H9 (cell line): ENCODE results near the gene AHI1. TPM values are rescaled to one million over a fixed set of nuclear protein-coding genes. Genes with fewer than 3 reads are reported as not detected.

Source experiments
- DNase-seq: peaks from one replicate; pipeline ENCODE4 v3.0.0-alpha.2; 2017
- H2AFZ ChIP-seq: one replicate; pipeline ENCODE4 v1.6.1; 2013; ENCODE audit warnings: mild to moderate bottlenecking, low read length, control low read depth, moderate library complexity
- H2AK5ac ChIP-seq: 2 replicates; pipeline ENCODE4 v1.6.1; 2013; ENCODE audit warnings: low read length, control low read depth, mixed read lengths; ENCODE audit not compliant: insufficient read length
- H2BK120ac ChIP-seq: one replicate; pipeline ENCODE4 v1.6.1; 2013; ENCODE audit warnings: low read depth, mild to moderate bottlenecking, low read length, control low read depth, inconsistent platforms; ENCODE audit not compliant: poor library complexity, severe bottlenecking
- H2BK12ac ChIP-seq: 2 replicates; pipeline ENCODE4 v1.6.1; 2013; ENCODE audit warnings: low read length, control low read depth, mixed read lengths, low read depth; ENCODE audit not compliant: insufficient read length
- H2BK15ac ChIP-seq: 2 replicates; pipeline ENCODE4 v1.6.1; 2013; ENCODE audit warnings: low read depth, low read length, control low read depth
- H2BK20ac ChIP-seq: one replicate; pipeline ENCODE4 v1.6.1; 2013; ENCODE audit warnings: low read depth, mild to moderate bottlenecking, low read length, control low read depth, inconsistent platforms; ENCODE audit not compliant: poor library complexity, severe bottlenecking
- H2BK5ac ChIP-seq: 2 replicates; pipeline ENCODE4 v1.6.1; 2013; ENCODE audit warnings: low read length, control low read depth, mixed read lengths; ENCODE audit not compliant: insufficient read length
- H3K14ac ChIP-seq: 2 replicates; pipeline ENCODE4 v1.6.1; 2013; ENCODE audit warnings: low read length, control low read depth; ENCODE audit not compliant: insufficient read depth
- H3K18ac ChIP-seq: 2 replicates; pipeline ENCODE4 v1.6.1; 2013; ENCODE audit warnings: low read depth, mild to moderate bottlenecking, mixed read lengths, low read length, control low read depth; ENCODE audit not compliant: insufficient read length
- H3K23ac ChIP-seq: 2 replicates; pipeline ENCODE4 v1.6.1; 2013; ENCODE audit warnings: low read length, control low read depth, mixed read lengths, low read depth; ENCODE audit not compliant: insufficient read length
- H3K23me2 ChIP-seq: 2 replicates; pipeline ENCODE4 v1.6.1; 2013; ENCODE audit warnings: low read depth, mild to moderate bottlenecking, mixed read lengths, low read length, control low read depth; ENCODE audit not compliant: insufficient read length, poor library complexity, severe bottlenecking
- H3K27ac ChIP-seq: 2 replicates; pipeline ENCODE4 v1.5.1; 2013; ENCODE audit warnings: low read length, control low read depth, mixed read lengths, low read depth; ENCODE audit not compliant: insufficient read length
- H3K27me3 ChIP-seq: 2 replicates; pipeline ENCODE4 v1.6.1; 2013; ENCODE audit warnings: low read length, control low read depth, inconsistent platforms; ENCODE audit not compliant: insufficient read depth
- H3K4ac ChIP-seq: 2 replicates; pipeline ENCODE4 v1.6.1; 2013; ENCODE audit warnings: low read depth, mild to moderate bottlenecking, control low read depth, inconsistent platforms, low read length, moderate library complexity
- H3K4me1 ChIP-seq: 2 replicates; pipeline ENCODE4 v1.6.1; 2013; ENCODE audit warnings: low read length, control low read depth, inconsistent platforms; ENCODE audit not compliant: insufficient read depth
- H3K4me2 ChIP-seq: 2 replicates; pipeline ENCODE4 v1.6.1; 2013; ENCODE audit warnings: low read length, control low read depth, mixed read lengths; ENCODE audit not compliant: insufficient read length, insufficient read depth
- H3K56ac ChIP-seq: 2 replicates; pipeline ENCODE4 v1.6.1; 2013; ENCODE audit warnings: low read depth, mild to moderate bottlenecking, mixed read lengths, low read length, control low read depth; ENCODE audit not compliant: insufficient read length
- H3K79me1 ChIP-seq: 2 replicates; pipeline ENCODE4 v1.6.1; 2013; ENCODE audit warnings: low read depth, mild to moderate bottlenecking, moderate library complexity, low read length, control low read depth, inconsistent platforms; ENCODE audit not compliant: insufficient read depth, poor library complexity, severe bottlenecking
- H3K79me2 ChIP-seq: 2 replicates; pipeline ENCODE4 v1.6.1; 2013; ENCODE audit warnings: low read length, control low read depth, inconsistent platforms; ENCODE audit not compliant: insufficient read depth
- H3K9ac ChIP-seq: 2 replicates; pipeline ENCODE4 v1.6.1; 2013; ENCODE audit warnings: low read length, control low read depth, mixed read lengths; ENCODE audit not compliant: insufficient read length; ENCODE audit errors: extremely low read depth
- H3K9me3 ChIP-seq: one replicate; pipeline ENCODE4 v1.6.1; 2013; ENCODE audit warnings: low read depth, low read length, inconsistent platforms; ENCODE audit not compliant: control insufficient read depth
- H3T11ph ChIP-seq: one replicate; pipeline ENCODE4 v1.6.1; 2013; ENCODE audit warnings: mild to moderate bottlenecking, low read length, control low read depth, inconsistent platforms
- H4K20me1 ChIP-seq: one replicate; pipeline ENCODE4 v1.6.1; 2013; ENCODE audit not compliant: control insufficient read depth, insufficient read length, insufficient read depth
- H4K5ac ChIP-seq: 2 replicates; pipeline ENCODE4 v1.6.1; 2013; ENCODE audit warnings: low read depth, mild to moderate bottlenecking, mixed read lengths, low read length, control low read depth; ENCODE audit not compliant: insufficient read length
- H4K8ac ChIP-seq: replicated peaks from 2 replicates; pipeline ENCODE4 v1.6.1; 2013; ENCODE audit warnings: low read length, control low read depth, mixed read lengths, low read depth; ENCODE audit not compliant: insufficient read length
- H4K91ac ChIP-seq: 2 replicates; pipeline ENCODE4 v1.6.1; 2013; ENCODE audit warnings: low read depth, mild to moderate bottlenecking, moderate library complexity, mixed read lengths, low read length, control low read depth; ENCODE audit not compliant: insufficient read length
- H3K27ac Mint-ChIP-seq, 3 experiments: 2 replicates in 2 of 3; 3 replicates in 1 of 3; pipeline ENCODE4 v1.8.0; 2020 to 2021; ENCODE audit warnings: mixed read lengths in 3 of 3, mild to moderate bottlenecking in 1 of 3, moderate library complexity in 1 of 3
- H3K27me3 Mint-ChIP-seq: 2 replicates; pipeline ENCODE4 v1.8.0; 2021; ENCODE audit warnings: low read depth, mild to moderate bottlenecking, moderate library complexity, mixed read lengths
- H3K36me3 Mint-ChIP-seq, 3 experiments: 2 replicates in 2 of 3; 3 replicates in 1 of 3; pipeline ENCODE4 v1.8.0; 2020 to 2021; ENCODE audit warnings: low read depth in 3 of 3, mixed read lengths in 3 of 3; ENCODE audit not compliant: insufficient read depth in 1 of 3
- H3K4me1 Mint-ChIP-seq, 2 experiments: 2 replicates each; pipeline ENCODE4 v1.8.0; 2020; ENCODE audit warnings: mixed read lengths in 2 of 2
- H3K4me3 Mint-ChIP-seq, 2 experiments: 2 replicates in 1 of 2; 3 replicates in 1 of 2; pipeline ENCODE4 v1.8.0; 2020 to 2021; ENCODE audit warnings: mild to moderate bottlenecking in 2 of 2, mixed read lengths in 2 of 2, moderate library complexity in 1 of 2
- H3K9me3 Mint-ChIP-seq, 2 experiments: 2 replicates in 1 of 2; 3 replicates in 1 of 2; pipeline ENCODE4 v1.8.0; 2020; ENCODE audit warnings: mild to moderate bottlenecking in 2 of 2, mixed read lengths in 2 of 2, moderate library complexity in 1 of 2
- CTCF ChIP-seq: fragments of 200-600 bp; sonication (generic); conservative IDR thresholded peaks from 3 replicates; pipeline ENCODE4 v1.8.0; 2021; ENCODE audit warnings: antibody characterized with exemption, mild to moderate bottlenecking
- WGBS: extraction: QIAGEN DNeasy Blood & Tissue Kit; methylation state at CpG from one replicate; pipeline ENCODE4 v1.1.7; 2013; ENCODE audit warnings: missing lambda C conversion rate, low lambda C conversion rate, mixed read lengths; ENCODE audit not compliant: insufficient read length; ENCODE audit errors: extremely low coverage; 5-methylcytosine and 5-hydroxymethylcytosine counted together
- total RNA-seq: library from RNA; stranded (reverse); gene quantifications from 2 replicates; pipeline ENCODE4 v1.2.1, GENCODE V29; 2021

Gene AHI1
- total RNA-seq, 1 experiment from 2014 or later = 9.9 TPM

- H3K9me3 Mint-ChIP-seq = no peaks in the 10 kb centered on the region; a peak in 1 of 5 replicates
- no peak overlapping the region for H2AK5ac ChIP-seq
- H2BK5ac ChIP-seq = no peak overlapping the region
- H3K23me2 ChIP-seq = no peaks in the 10 kb centered on the region
- H3K14ac ChIP-seq = no peak overlapping the region
- no peak overlapping the region for H2BK20ac ChIP-seq
- no peaks in the 10 kb centered on the region for H3K9me3 ChIP-seq
- peak overlapping the region; percentile 91 to 99 (median 98) for H3K27ac Mint-ChIP-seq
- H4K91ac ChIP-seq = no peak overlapping the region
- no peak overlapping the region for H2BK12ac ChIP-seq
- H2BK15ac ChIP-seq = no peak overlapping the region
- no peak overlapping the region for H4K8ac ChIP-seq
- WGBS = no CpG with 5 or more reads among the region's 13 CpGs
- no peak for TF ChIP-seq CTCF
- no peak overlapping the region for H2AFZ ChIP-seq
- no peak overlapping the region for H3K56ac ChIP-seq
- DNase-seq = no peak
- H4K20me1 ChIP-seq = no peaks in the 10 kb centered on the region
- no peak overlapping the region for H3K23ac ChIP-seq
- peaks cover 6% of the 10 kb centered on the region; the same call in 1 of the 2 replicates for H3K4me1 ChIP-seq
- H2BK120ac ChIP-seq = no peak overlapping the region
- H3K4ac ChIP-seq = no peak overlapping the region
- H3K79me2 ChIP-seq = no peaks in the 10 kb centered on the region
- H4K5ac ChIP-seq = no peak overlapping the region
- no peaks in the 10 kb centered on the region for H3K79me1 ChIP-seq
- peaks cover 0 to 26% (median 8%) of the 10 kb centered on the region in 3 experiments; a peak in 5 of 7 replicates for H3K36me3 Mint-ChIP-seq
- no peak overlapping the region for H3K9ac ChIP-seq
- H3K4me2 ChIP-seq = peak overlapping the region; percentile 41
- peaks cover 55 to 56% of the 10 kb centered on the region in 2 experiments for H3K4me1 Mint-ChIP-seq
- no peaks in the 10 kb centered on the region; the same call in 1 of the 2 replicates for H3K27me3 ChIP-seq
- H3T11ph ChIP-seq = no peak overlapping the region
- peak overlapping the region; percentile 79 for H3K27ac ChIP-seq
- H3K4me3 Mint-ChIP-seq = peak overlapping the region in 1 of 2 experiments; percentile 53; a peak in 3 of 5 replicates
- H3K18ac ChIP-seq = no peak overlapping the region
- H3K27me3 Mint-ChIP-seq = peaks cover 2% of the 10 kb centered on the region
Observed at GRCh38 chr6:135251498-135252441, 245.8 kb downstream of the AHI1 start.
